NT2/D1 (cell line): ENCODE measurements around the gene INTS11.

Experiments
- SUZ12 ChIP-seq: IDR thresholded peaks from 2 replicates; pipeline ENCODE4 v1.6.1; 2011; ENCODE audit not compliant: insufficient read length, insufficient read depth; ENCODE audit errors: extremely low read depth
- ZNF274 ChIP-seq: IDR thresholded peaks from 2 replicates; pipeline ENCODE4 v1.6.1; 2011; ENCODE audit warnings: mild to moderate bottlenecking, low read depth, low read length

DNA sequence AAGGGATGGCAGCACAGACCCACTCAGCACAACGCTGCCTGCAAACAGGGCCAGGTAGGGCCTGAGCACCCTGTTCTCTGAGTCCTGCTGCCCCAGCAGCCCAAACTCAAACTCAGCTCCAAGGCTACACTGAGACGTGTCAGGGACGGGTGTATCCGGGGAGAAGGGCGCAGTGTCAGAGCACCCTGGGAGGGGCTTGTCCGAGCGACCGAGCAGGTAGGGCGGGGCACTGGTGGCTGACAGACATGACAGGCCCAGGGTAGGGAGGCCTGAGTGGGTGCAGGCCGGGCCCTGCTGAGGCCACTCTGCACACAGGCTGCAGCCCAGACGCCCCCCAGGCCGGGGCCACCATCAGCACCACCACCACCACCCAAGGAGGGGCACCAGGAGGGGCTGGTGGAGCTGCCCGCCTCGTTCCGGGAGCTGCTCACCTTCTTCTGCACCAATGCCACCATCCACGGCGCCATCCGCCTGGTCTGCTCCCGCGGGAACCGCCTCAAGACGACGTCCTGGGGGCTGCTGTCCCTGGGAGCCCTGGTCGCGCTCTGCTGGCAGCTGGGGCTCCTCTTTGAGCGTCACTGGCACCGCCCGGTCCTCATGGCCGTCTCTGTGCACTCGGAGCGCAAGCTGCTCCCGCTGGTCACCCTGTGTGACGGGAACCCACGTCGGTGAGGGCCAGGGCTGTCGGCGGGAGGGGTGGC, 38.7 kb downstream of the INTS11 start:
- TF ChIP-seq SUZ12 (no peak), ZNF274 (no peak)
